DOHH2 (cell line): ENCODE measurements around the gene RUNX2.

Source experiments
- CTCF ChIP-seq: fragments of 200-600 bp; sonication (generic); IDR thresholded peaks from one replicate; pipeline ENCODE4 v1.5.1; 2014; ENCODE audit warnings: antibody characterized with exemption, mild to moderate bottlenecking, low read depth, low read length; ENCODE audit not compliant: poor library complexity, severe bottlenecking
- EZH2phosphoT487 ChIP-seq: fragments of 200-600 bp; sonication (generic); IDR thresholded peaks from 2 replicates; pipeline ENCODE4 v1.6.1; 2017; ENCODE audit warnings: borderline replicate concordance, mild to moderate bottlenecking, antibody characterized with exemption, low read length, moderate library complexity, mixed read lengths

GRCh38 chr6:45447005-45447404, 118.9 kb downstream of the RUNX2 start:
- TF ChIP-seq CTCF (no peak), EZH2phosphoT487 (no peak)
